Peyer's patch (tissue), 4 donors: Measurements from ENCODE around the gene ZNF740.

ENCODE experiments used
- POLR2A ChIP-seq, 2 donors: fragments of 450-650 bp; IDR thresholded peaks; one replicate each; pipeline ENCODE4 v1.5.1; 2017; ENCODE audit warnings: antibody characterized with exemption in 2 of 2, mild to moderate bottlenecking in 2 of 2, moderate library complexity in 2 of 2
- TF ChIP-seq, protein P1 (sequence below), 6 experiments: fragments of 450-650 bp in 4 of 6; fragments of 200-600 bp in 2 of 6; sonication (generic) in 1 of 6; IDR thresholded peaks; one replicate each; pipeline ENCODE4 v1.5.1; 2017 to 2019; ENCODE audit warnings: antibody characterized with exemption in 6 of 6, mild to moderate bottlenecking in 3 of 6, moderate library complexity in 1 of 6

DNA sequence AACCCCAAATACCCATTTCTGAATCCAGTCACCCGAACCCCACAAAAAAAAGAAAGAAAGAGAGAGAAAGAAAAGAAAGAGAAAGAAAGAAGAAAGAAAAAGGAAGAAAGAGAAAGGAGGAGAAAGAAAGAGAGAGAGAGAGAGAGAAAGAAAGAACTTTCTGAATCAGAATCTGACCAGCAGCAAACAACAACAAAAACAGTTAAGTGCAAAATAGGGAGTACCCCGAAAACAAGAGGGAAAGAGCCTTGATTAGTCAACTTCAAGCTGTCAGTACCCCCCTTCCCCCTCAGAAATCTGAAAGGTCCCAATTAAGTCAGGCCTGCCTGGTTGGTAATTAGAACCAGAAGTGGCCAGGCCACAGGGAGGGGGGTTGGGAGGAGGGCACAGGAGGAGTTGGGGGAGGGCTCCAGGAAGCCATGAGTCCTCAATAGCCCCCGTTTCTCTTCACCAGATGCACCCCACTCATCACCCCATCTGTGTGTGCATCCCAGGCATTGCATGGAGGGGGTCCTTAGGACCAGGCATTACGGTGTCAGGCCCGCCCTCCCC, 41.7 kb downstream of the ZNF740 start:
- TF ChIP-seq, protein P1, sequence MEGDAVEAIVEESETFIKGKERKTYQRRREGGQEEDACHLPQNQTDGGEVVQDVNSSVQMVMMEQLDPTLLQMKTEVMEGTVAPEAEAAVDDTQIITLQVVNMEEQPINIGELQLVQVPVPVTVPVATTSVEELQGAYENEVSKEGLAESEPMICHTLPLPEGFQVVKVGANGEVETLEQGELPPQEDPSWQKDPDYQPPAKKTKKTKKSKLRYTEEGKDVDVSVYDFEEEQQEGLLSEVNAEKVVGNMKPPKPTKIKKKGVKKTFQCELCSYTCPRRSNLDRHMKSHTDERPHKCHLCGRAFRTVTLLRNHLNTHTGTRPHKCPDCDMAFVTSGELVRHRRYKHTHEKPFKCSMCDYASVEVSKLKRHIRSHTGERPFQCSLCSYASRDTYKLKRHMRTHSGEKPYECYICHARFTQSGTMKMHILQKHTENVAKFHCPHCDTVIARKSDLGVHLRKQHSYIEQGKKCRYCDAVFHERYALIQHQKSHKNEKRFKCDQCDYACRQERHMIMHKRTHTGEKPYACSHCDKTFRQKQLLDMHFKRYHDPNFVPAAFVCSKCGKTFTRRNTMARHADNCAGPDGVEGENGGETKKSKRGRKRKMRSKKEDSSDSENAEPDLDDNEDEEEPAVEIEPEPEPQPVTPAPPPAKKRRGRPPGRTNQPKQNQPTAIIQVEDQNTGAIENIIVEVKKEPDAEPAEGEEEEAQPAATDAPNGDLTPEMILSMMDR (IDR thresholded peaks at IDR 0.05): no peak
- no peak for TF ChIP-seq POLR2A (IDR thresholded peaks at IDR 0.05)
